ENCODE data around the gene DCHS2.

GRCh38 chr4:154435895-154436294 is 55.7 kb downstream of the DCHS2 start:
- TF ChIP-seq CTCF (IDR thresholded peaks at IDR 0.05; ENCODE audit: low read length) = no peak
- no peak for TF ChIP-seq EZH2 (IDR thresholded peaks at IDR 0.05; ENCODE audit: borderline replicate concordance, low read length)
